Measurements from ENCODE around the gene EPO. TPM values are rescaled to one million over a fixed set of nuclear protein-coding genes. Genes with fewer than 3 reads are reported as not detected.
A peak's percentile ranks its signal among the peaks of the same experiment; 100 is the strongest.

Gene EPO
- not detected for total RNA-seq
- long read RNA-seq, result 0 reads

- DNase-seq (no peak), ATAC-seq (no peak)
- intact Hi-C loops (cut with micrococcal nuclease), result no loop called here
These were observed at the start of gene EPO for GRCh38 chr7:100720279-100720670. Gene EPO, plus strand, starts transcription at chr7:100720468. Its CDS starts 513 bp downstream, at chr7:100720981.

- ATAC-seq (no peak), DNase-seq (no peak)
- intact Hi-C loops (cut with micrococcal nuclease), result no loop called here
These were observed 48.6 kb upstream of the EPO start for GRCh38 chr7:100671353-100672327.

DNA sequence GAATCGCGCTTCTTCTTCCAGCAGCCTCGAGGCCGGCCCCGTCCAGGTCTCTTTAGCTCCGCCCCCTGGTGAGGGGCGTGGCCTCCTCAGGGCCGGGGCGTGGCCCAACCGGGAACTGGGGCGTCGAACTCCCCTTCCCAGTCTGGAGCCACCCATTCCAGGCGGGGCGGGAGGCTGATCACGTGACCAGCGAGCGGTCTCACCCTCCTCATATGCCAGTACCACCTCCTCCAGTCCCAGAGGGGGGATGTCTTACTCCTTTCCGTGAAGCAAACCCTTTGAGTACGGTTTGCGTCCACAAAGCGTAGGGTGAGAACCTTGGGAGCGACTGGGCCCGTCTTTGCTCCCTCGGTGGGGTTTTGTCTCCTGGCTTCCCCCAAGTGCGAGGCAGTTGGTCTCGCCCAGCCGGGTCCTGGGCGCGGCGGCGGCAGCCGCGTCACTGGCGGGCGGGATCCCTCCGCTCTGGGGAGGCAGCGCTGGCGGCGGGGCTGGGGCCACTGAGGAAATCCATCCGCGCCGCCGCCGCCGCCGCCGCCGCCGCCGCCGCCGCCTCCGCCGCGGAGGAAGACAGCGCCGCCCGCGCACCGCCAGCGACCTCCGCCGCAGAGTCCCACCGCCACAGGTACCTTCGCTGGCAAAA is 46.8 kb upstream of the EPO start, which contains the start of gene GNB2:
GNB2 (plus strand) TSS at position 439 of the 640 bp plus-strand sequence. CDS start 2,526 bp downstream, outside the sequence.
- DNase-seq (peak; percentile 99), ATAC-seq (peak; percentile 86)
- intact Hi-C loops (cut with micrococcal nuclease), result no loop called here

DNA sequence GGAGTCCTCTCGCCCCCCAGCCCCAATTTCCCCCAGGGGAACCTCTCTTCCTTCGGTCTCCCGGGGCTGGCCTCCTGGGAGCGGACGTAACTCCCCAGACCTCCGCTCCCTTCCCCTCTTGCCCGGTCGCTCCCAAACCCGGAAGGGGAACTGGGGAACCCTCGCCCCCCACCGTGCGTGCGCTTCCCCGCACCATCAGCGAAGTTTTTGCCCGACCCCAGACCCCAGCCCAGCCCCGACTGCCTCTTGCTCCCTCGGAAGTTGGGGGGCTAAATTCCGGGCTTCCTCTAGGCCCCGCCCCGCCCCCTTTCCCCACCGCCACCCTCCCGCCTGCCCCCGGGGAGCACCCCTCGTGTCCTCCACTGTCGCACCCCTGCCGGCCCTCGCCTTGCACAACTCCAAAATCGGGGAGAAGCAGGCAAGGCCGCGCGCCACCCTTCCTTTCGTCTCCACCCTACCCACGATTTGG is 46.3 kb upstream of the EPO start:
- intact Hi-C loops (cut with micrococcal nuclease), result no loop called here
- DNase-seq, result peak; percentile 69
- ATAC-seq, result peak; percentile 1

GRCh38 chr7:100674411-100675104 is 45.7 kb upstream of the EPO start:
- intact Hi-C loops (cut with micrococcal nuclease), result no loop called here
- peak; percentile 62 for DNase-seq
- ATAC-seq, result no peak

GRCh38 chr7:100675105-100675451 is 45.2 kb upstream of the EPO start:
- DNase-seq (peak; percentile 61), ATAC-seq (peak; percentile 1)
- intact Hi-C loops (cut with micrococcal nuclease), result no loop called here

- peak; percentile 36 for ATAC-seq
These were observed 44.5 kb upstream of the EPO start for GRCh38 chr7:100675581-100676350.

DNA sequence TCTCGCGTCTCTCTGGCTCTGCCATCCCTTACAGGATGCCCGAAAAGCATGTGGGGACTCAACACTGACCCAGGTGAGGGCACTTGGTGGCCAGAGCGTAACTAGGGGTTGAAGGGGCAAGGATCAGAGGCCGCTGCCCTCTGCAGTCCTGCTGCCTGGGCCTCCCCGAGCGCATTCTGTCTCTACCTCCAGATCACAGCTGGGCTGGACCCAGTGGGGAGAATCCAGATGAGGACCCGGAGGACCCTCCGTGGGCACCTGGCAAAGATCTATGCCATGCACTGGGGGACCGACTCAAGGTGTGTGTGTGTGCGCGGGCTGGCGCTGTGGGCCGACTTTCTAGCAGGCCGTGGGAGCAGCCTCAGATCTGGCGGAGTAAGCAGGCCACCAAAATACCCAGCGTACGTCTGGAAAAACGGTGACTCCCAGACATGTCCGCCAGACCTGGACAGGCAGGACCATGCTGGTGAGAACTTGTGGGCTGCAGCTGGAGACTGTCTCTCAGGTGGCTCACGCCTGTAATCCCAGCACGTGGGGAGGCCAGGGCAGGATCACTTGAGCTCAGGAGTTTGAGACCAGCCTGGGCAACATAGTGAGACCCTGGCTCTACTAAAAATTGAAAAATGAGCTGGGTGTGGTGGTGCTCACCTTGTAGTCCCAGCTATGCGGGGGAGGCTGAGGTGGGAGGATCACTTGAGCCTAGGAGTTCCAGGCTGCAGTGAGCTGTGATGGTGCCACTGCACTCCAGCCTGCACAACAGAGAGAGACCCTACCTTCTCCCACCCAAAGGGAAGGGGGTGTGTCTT is 43.6 kb upstream of the EPO start:
- ATAC-seq (no peak), DNase-seq (peak; percentile 45)

More at GRCh38 chr7:100675581-100676350, 44.5 kb upstream of the EPO start:
- peak; percentile 91 for DNase-seq
- intact Hi-C loops (cut with micrococcal nuclease), result no loop called here

DNA sequence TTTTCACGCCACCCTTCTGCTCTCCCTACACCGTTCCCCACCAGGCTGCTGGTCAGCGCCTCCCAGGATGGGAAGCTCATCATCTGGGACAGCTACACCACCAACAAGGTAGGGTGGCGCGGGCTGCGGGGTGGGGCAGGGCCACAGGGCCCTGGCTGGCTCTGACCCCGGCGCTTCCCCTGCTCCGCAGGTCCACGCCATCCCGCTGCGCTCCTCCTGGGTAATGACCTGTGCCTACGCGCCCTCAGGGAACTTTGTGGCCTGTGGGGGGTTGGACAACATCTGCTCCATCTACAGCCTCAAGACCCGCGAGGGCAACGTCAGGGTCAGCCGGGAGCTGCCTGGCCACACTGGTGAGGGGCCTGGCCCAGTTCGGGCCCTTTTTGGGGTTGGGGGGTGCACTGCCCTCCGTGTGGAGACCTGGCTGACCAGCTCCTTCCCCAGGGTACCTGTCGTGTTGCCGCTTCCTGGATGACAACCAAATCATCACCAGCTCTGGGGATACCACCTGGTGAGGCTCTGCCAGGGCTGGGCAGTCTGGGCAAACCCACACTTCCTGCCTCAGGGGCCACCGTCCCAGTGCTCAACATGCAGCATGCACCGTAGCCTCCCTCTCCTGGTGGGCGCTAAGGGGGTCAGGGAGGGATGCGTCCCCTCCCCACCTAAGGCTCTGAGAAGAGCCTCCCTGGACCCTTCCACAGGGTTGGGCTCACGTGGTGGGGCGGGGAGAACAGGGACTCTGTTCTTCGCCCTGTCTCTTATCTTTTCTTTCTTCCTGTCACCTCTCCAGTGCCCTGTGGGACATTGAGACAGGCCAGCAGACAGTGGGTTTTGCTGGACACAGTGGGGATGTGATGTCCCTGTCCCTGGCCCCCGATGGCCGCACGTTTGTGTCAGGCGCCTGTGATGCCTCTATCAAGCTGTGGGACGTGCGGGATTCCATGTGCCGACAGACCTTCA is 42.7 kb upstream of the EPO start:
- ATAC-seq (no peak), DNase-seq (peak; percentile 31)
- intact Hi-C loops (cut with micrococcal nuclease), result no loop called here

More for the DNA sequence above, 43.6 kb upstream of the EPO start:
- intact Hi-C loops (cut with micrococcal nuclease), result no loop called here

GRCh38 chr7:100678291-100678984 is 41.8 kb upstream of the EPO start:
- no peak for ATAC-seq
- DNase-seq, result peak; percentile 45
- intact Hi-C loops (cut with micrococcal nuclease), result no loop called here

DNA sequence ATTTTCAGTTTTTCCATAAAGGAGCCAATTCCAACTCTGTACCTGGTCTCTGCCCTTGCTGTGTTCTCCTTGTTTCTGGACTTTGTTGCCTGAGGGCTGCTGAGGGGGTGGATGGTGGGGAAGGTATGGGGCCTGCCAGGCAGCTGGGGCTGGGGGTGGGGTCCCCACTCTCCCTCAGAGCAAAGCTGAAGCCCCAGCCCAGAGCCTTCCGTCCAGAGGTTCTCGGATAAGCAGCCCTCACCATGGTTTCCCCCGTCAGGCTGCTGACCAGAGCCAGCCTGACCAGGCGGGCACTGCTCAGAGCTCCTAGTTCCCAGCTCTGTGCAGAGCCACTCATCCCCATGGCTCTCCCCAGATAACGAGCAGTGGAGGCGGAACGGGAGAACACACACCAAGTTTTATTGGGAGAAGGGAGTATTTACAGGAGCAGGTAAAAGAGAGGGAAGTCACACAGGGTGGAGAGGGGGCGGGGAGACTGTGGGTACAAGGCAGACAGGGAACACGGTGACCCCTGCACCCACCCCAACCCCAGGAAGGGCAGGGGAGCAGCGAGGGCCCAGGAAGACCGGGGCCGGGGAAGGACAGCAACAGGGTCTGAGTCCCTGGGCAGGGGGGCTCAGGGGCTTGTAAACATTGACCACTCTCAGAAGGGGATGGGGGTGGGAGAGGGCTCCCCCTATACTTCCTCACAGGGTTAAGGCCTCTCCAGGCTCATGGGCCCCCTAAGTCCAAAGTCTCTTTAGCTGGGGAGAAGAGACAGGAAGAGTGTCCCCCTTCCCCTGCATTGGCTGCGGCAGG is 40.9 kb upstream of the EPO start:
- intact Hi-C loops (cut with micrococcal nuclease), result no loop called here
- DNase-seq (peak; percentile 37), ATAC-seq (no peak)

DNA sequence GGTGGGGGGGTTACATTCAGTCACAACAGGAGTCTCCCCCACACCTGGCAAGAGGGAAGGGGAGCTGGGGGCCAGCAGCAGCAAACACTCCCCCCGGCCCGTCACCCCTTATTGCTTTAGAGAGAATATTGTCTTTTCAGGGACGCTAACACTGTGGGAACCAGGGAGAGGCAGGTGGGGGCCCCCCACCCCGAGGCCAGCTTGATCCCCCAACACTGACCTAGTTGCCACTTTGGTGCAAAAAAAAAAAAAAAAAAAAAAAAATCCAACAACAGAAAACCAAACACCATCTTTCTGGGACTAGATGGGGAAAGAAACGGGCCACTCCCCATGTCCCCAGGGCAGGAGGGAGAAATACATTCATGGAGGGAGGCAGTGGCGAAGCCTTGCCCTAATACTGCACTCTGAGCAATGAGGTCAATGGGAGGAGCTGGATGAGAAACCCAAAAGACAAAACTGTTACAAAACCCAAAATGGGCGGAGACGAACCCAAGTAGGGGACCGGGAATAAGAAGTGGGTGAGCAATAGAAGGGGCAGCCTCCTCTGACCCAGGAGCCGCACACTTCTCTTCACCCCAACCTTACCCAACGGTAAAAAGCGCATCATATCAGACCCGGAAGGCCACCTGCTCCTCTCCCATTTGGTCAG is 40.2 kb upstream of the EPO start:
- DNase-seq, result peak; percentile 61
- peak; percentile 48 for ATAC-seq
- intact Hi-C loops (cut with micrococcal nuclease), result no loop called here

DNA sequence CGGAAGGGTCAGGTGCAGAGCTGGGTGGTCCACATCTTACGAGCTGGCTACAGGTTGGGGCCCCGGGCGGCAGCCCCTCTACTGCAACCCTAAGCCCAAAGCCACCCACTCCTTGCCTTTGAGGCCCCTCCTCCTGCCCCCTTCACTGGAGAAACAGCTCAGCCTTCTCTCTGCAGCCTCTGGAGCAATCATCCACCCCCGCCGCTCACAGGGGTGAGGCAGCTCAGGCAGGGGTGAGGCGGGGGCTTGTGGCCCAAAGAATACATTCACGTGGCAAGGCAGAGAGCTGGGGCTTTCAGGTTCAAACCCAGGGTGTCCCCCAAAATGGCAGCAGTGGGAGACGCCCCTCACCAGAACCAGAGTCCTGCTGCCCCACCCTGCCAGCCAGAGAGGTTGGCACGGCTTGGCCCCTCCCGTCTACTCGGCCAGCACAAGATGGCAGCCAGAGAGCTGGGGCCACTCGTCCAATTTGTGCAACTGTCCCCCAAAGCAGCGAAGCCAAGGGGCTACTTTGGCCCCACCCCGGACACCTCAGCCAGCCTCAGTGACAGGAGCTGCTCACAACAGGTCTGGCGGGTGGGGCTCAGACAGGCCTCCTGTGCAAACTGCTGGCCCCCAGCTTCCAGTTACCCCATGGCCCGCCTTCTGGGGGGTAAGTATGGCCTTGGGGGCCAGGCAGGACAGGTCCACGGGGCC is 39.5 kb upstream of the EPO start:
- intact Hi-C loops (cut with micrococcal nuclease), result no loop called here
- ATAC-seq (no peak), DNase-seq (peak; percentile 43)

DNA sequence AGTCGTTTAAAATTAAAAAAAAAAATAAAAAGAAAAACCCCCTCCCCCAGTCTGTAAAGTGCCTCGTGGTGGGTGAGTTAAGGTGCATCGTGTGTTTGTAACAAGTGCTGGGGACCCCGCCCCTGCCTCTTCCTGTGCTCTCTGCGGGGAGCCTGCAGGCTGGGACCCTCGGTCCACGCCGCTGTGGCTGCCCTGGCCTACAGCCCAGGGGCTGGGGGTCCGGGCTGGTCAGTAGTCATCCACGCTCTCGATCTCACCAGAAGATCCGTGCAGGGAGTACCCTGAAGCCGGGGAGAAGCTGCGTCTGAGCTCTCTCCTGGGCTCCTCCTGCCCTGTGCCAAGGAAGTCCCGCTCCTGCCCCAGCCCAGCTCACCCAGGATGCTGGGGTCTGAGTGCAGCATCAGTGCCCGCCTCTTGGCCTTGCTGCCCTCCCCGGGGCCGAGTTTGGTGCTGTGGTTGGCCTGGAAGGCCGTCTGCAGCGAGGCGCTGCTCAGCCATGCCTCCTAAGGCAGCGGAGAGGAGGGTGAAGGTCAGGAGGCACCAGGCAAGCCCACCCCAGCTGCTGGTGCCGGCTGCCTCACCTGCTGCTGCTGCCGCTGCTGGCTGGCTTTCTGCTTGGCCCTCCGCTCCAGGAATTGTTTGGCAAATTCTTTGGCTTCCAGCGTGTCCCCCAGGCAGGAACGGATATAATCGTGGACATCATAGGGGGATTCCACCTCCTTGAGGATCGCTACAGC is 38.6 kb upstream of the EPO start:
- intact Hi-C loops (cut with micrococcal nuclease), result no loop called here
- ATAC-seq, result no peak
- DNase-seq, result peak; percentile 38
